Measurements from ENCODE around the gene JAK1. TPM values are rescaled to one million over a fixed set of nuclear protein-coding genes. Genes with fewer than 3 reads are reported as not detected.

The JAK1 gene
- total and polyA plus RNA-seq, 2 of the 8 experiments (the other 6 are each of a cell fraction or from before 2014, with no cell fraction given) = 7.8 to 24.5 TPM

GRCh38 chr1:64946916-64947315 lies 19.4 kb downstream of the JAK1 start (continued):
- no peak for TF ChIP-seq RNF2 (IDR thresholded peaks at IDR 0.05; ENCODE audit: borderline replicate concordance, low read depth, low read length, missing control alignments, poor library complexity, severe bottlenecking)
- no peak for TF ChIP-seq CHD2 (IDR thresholded peaks at IDR 0.05; ENCODE audit: low read length)
- no peak for TF ChIP-seq EZH2 (IDR thresholded peaks at IDR 0.05; ENCODE audit: low read depth, low read length, severe bottlenecking)
- TF ChIP-seq CEBPB (IDR thresholded peaks at IDR 0.05; ENCODE audit: low read depth, low read length) = no peak

Data from H1 (cell line).